ENCODE measurements around the gene ITIH4.

The ITIH4 gene

GRCh38 chr3:52795298-52795900, 35.1 kb downstream of the ITIH4 start:
- DNase-seq, result no peak

- no peak for DNase-seq
Measured at GRCh38 chr3:52794612-52795099, 35.8 kb downstream of the ITIH4 start, which contains the start of gene ITIH3. TSS of gene ITIH3 (plus strand) at chr3:52794796. CDS start at chr3:52794804, 8 bp downstream.

- DNase-seq, result no peak
Measured at GRCh38 chr3:52793702-52794611, 36.5 kb downstream of the ITIH4 start.

GRCh38 chr3:52792961-52793695, 37.3 kb downstream of the ITIH4 start:
- DNase-seq, result no peak

GRCh38 chr3:52792413-52792812, 38.1 kb downstream of the ITIH4 start:
- DNase-seq, result no peak

GRCh38 chr3:52791928-52792327, 38.5 kb downstream of the ITIH4 start:
- DNase-seq, result no peak

GRCh38 chr3:52791366-52791765, 39.1 kb downstream of the ITIH4 start:
- DNase-seq, result no peak

GRCh38 chr3:52790741-52791140, 39.7 kb downstream of the ITIH4 start:
- no peak for DNase-seq

- no peak for DNase-seq
Measured at GRCh38 chr3:52790337-52790736, 40.1 kb downstream of the ITIH4 start.

- no peak for DNase-seq
Measured at GRCh38 chr3:52789746-52790040, 40.8 kb downstream of the ITIH4 start.

GRCh38 chr3:52788890-52789745, 41.4 kb downstream of the ITIH4 start:
- no peak for DNase-seq

- DNase-seq, result no peak
Measured at GRCh38 chr3:52787672-52788625, 42.5 kb downstream of the ITIH4 start.

- no peak for DNase-seq
Measured at GRCh38 chr3:52787246-52787645, 43.2 kb downstream of the ITIH4 start.

- no peak for DNase-seq
Measured at GRCh38 chr3:52786330-52787215, 43.9 kb downstream of the ITIH4 start.

- no peak for DNase-seq
Measured at GRCh38 chr3:52784931-52785590, 45.4 kb downstream of the ITIH4 start.

GRCh38 chr3:52784021-52784621, 46.4 kb downstream of the ITIH4 start:
- no peak for DNase-seq

- DNase-seq, result no peak
Measured at GRCh38 chr3:52783211-52783555, 47.3 kb downstream of the ITIH4 start.

GRCh38 chr3:52782412-52783210, 47.9 kb downstream of the ITIH4 start:
- DNase-seq, result no peak

- no peak for DNase-seq
Measured at GRCh38 chr3:52781741-52782140, 48.7 kb downstream of the ITIH4 start.

Measured in CD4-positive, alpha-beta T cell treated with Interferon alpha-2 for 1 hour (primary cell).